GM12801 (cell line): Measurements from ENCODE around the gene CDC34.

Experiments used
- CTCF ChIP-seq: IDR thresholded peaks from one replicate; pipeline ENCODE4 v1.5.1; 2011; ENCODE audit warnings: control low read depth; ENCODE audit not compliant: insufficient read length; ENCODE audit errors: extremely low read depth

Gene CDC34

GRCh38 chr19:556611-557382 is 25.2 kb downstream of the CDC34 start:
- no peak for TF ChIP-seq CTCF

- TF ChIP-seq CTCF: no peak
Observed at GRCh38 chr19:558770-559439, 27.3 kb downstream of the CDC34 start.

- TF ChIP-seq CTCF: no peak
Observed at GRCh38 chr19:560121-560520, 28.6 kb downstream of the CDC34 start.

GRCh38 chr19:566403-566802 is 34.8 kb downstream of the CDC34 start:
- TF ChIP-seq CTCF: no peak

GRCh38 chr19:566844-567243 is 35.3 kb downstream of the CDC34 start:
- no peak for TF ChIP-seq CTCF

- no peak for TF ChIP-seq CTCF
Observed at GRCh38 chr19:567296-567900, 35.8 kb downstream of the CDC34 start.

- TF ChIP-seq CTCF: no peak
Observed at GRCh38 chr19:570251-570686, 38.7 kb downstream of the CDC34 start.
